ENCODE measurements around the gene DBX1.

DNA sequence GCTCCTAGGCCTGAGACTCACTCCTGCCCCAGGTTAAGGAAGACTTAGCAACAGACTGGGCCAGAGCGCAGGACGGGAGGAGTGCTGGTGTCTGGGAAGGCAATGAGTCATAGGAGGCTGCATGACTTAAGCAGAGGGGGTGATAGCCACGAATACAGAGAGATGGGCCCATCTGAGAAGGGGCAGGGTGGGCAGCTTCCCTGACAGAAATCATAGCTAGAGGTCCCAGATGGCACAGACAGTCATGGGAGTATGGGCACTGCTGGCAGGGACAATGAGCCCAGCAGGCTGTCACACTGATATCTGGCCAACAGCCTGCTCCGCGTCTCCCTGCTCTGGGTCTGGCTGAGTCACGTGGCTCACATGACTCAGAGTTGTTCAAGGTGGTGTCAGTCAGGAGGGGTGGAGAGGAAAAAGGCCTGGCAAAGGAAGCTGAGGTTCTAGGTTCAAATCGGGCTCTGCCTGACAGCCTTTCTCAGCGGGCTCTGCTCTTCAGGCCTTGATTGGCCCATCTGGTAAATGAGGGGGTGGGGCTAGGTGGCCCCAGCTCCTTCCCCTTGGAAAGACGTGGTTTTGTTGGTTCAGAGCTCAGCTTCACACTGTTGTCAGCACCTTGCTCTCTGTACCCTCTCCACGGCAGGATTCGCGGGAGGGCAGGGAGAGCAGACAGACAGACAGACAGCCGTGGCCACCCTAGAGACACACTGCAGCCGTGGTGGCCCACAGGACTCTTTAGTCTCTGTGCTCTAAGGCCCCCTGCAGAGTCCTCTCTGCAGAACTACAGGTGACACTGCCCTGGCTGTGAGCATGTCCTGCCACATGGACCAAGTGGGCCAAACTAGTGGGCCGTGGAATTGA is 47.8 kb downstream of the DBX1 start:
- TF ChIP-seq CTCF (IDR thresholded peaks at IDR 0.05) (no peak), EP300 (IDR thresholded peaks at IDR 0.05) (no peak)

All from stomach (tissue), 4 donors.